Heart left ventricle (tissue), 16 donors: ENCODE data around the gene GATAD2A. TPM values are rescaled to one million over a fixed set of nuclear protein-coding genes. Genes with fewer than 3 reads are reported as not detected.

Experiments
- ATAC-seq, 4 donors: fragments of 200-7000 bp; cut with Tn5 transposase; one replicate each; pipeline ENCODE4 v1.9.1; 2020 to 2022; ENCODE audit warnings: moderate library complexity in 4 of 4, mild to moderate bottlenecking in 3 of 4, moderate number of reproducible peaks in 1 of 4
- DNase-seq, 5 donors: peaks; one replicate each; pipeline ENCODE4 v3.0.0-alpha.2; 2020
- H3K27ac ChIP-seq, 12 donors: fragments of 200-600 bp; sonication (generic) in 4 of 12; one replicate each; pipeline versions ENCODE4 v1.5.0 to v1.8.0; 2016 to 2022; ENCODE audit warnings: mild to moderate bottlenecking in 2 of 12
- H3K27me3 ChIP-seq, 9 donors: fragments of 200-600 bp; sonication (generic) in 2 of 9; one replicate each; pipeline versions ENCODE4 v1.5.1 to v1.8.0; 2016 to 2022; ENCODE audit warnings: mild to moderate bottlenecking in 3 of 9
- H3K36me3 ChIP-seq, 9 donors: fragments of 200-600 bp; sonication (generic) in 2 of 9; one replicate each; pipeline versions ENCODE4 v1.5.0 to v1.8.0; 2018 to 2022; ENCODE audit warnings: mild to moderate bottlenecking in 2 of 9
- H3K4me1 ChIP-seq, 12 donors: fragments of 200-600 bp; sonication (generic) in 4 of 12; one replicate each; pipeline versions ENCODE4 v1.5.0 to v1.8.0; 2016 to 2022; ENCODE audit warnings: mild to moderate bottlenecking in 3 of 12
- H3K4me3 ChIP-seq, 12 donors: fragments of 200-600 bp; sonication (generic) in 4 of 12; one replicate each; pipeline versions ENCODE4 v1.5.0 to v1.8.0; 2017 to 2022; ENCODE audit warnings: mild to moderate bottlenecking in 9 of 12, moderate library complexity in 4 of 12
- H3K9me3 ChIP-seq, 12 donors: fragments of 200-600 bp; sonication (generic) in 4 of 12; one replicate each; pipeline versions ENCODE4 v1.5.0 to v1.8.0; 2016 to 2022; ENCODE audit warnings: mild to moderate bottlenecking in 1 of 12
- CTCF ChIP-seq, 12 donors: fragments of 200-600 bp; sonication (generic) in 4 of 12; IDR thresholded peaks; one replicate each; pipeline versions ENCODE4 v1.5.0 to v1.8.0; 2018 to 2022; ENCODE audit warnings: antibody characterized with exemption in 12 of 12, mild to moderate bottlenecking in 5 of 12
- POLR2A ChIP-seq, 2 donors: fragments of 450-650 bp; IDR thresholded peaks; one replicate each; pipeline ENCODE4 v1.6.1; 2017; ENCODE audit warnings: antibody characterized with exemption in 2 of 2, mild to moderate bottlenecking in 2 of 2, moderate library complexity in 2 of 2
- WGBS, 4 donors: extraction: QIAGEN DNeasy Blood & Tissue Kit in 2 of 4; methylation state at CpG; one replicate each; pipeline versions ENCODE4 v1.1.5 to v1.1.7; 2013 to 2018; 5-methylcytosine and 5-hydroxymethylcytosine counted together
- intact Hi-C, 10 donors: fragments of 100-400 bp; cut with DNase I; formaldehyde crosslinking; loops; one replicate each; pipeline versions ENCODE4 v1.11.1 to v1.14.2; 2022
- polyA plus RNA-seq, 2 donors: library from polyadenylated mRNA; stranded (reverse); fragments of 200-250 nt; gene quantifications; one replicate each; pipeline ENCODE4 v1.2.3, GENCODE V29; 2013
- total RNA-seq, 9 donors: library from RNA; depleted of rRNA in 2 of 9; stranded (reverse); fragments of >200 nt in 2 of 9; fragmentation: NEBNext Ultra II Directional in 3 of 9; extraction: Animal tissue kit (Norgen Biotek cat#: 25700) in 3 of 9; gene quantifications; one replicate each; pipeline versions ENCODE4 v1.1.0 to v1.2.4, GENCODE V29; 2016 to 2023
- donor health status: ischemic (EF 13 %, LVEDD 7.1; RV severe dilation, severe dysfunction).
- donor health status: healthy with polysubstance abuse.
- donor health status: DM: no; HTN: yes; CAD: no.
- donor health status: DM: no; HTN: no; CAD: no.
- donor health status: ischemic (EF 25% LVEDD 6.9; RV normal size, moderate dysfunction).
- donor health status: ischemic (EF 25% LVEDD 5.7; RV mildly dilated, moderate dysfunction).
- donor health status: healthy.
- donor health status: DM: yes; HTN: yes; CAD: no.
- donor health status: ischemic (EF 35%, LVEDD 5.7; RV mildly dilated, moderate dysfunction).
- donor health status: nonischemic (EF 11% LVEDD 7.7; RV severe dilation, severe dysfunction).
- donor health status: DM: yes; HTN: yes; CAD: no.
- donor health status: PGD.
- donor health status: ischemic (EF 29% LVEDD 5.4; RV normal size, mild dysfunction).
- donor health status: nonischemic (EF 23%, LVEDD 6.1; RV moderate dilation, normal function).

Gene GATAD2A
- total and polyA plus RNA-seq, 11 donors = 7.5 to 49.5 (median 30.5) TPM

- H3K9me3 ChIP-seq = no peaks in the 10 kb centered on the region
- 19 to 28% (median 23%) methylated on average over 43 to 48 of the region's 48 CpGs for WGBS, 4 donors
- no peak overlapping the region for H3K27ac ChIP-seq
- DNase-seq (peak; percentile 72 to 93 (median 85)), ATAC-seq (peak; percentile 40 to 73 (median 60))
- TF ChIP-seq POLR2A (IDR thresholded peaks at IDR 0.05) (no peak), CTCF (IDR thresholded peaks at IDR 0.05) (peak; percentile 91 to 97 (median 94))
- H3K4me3 ChIP-seq = peak overlapping the region in 1 of 12 donors; percentile 3
- H3K4me1 ChIP-seq = peaks cover 0 to 16% (median 7%) of the 10 kb centered on the region in 12 donors
- peaks cover 0 to 22% (median 10%) of the 10 kb centered on the region in 9 donors for H3K36me3 ChIP-seq
- intact Hi-C loops = loop anchor here (1.0 to 10.0 kb wide), 11 partner anchors 22 to 743 kb away; partner anchors contain the start of gene GMIP (in 7 of the 10)
- peaks cover 0 to 5% (median 0%) of the 10 kb centered on the region in 9 donors for H3K27me3 ChIP-seq
Observed at GRCh38 chr19:19531951-19532805, 126.7 kb downstream of the GATAD2A start.

- H3K4me3 ChIP-seq = no peak overlapping the region
- DNase-seq = no peak
- H3K9me3 ChIP-seq = no peaks in the 10 kb centered on the region
- intact Hi-C loops = loop anchor here (1.0 to 10.0 kb wide), 11 partner anchors 21 to 742 kb away; partner anchors contain the start of gene GMIP (in 7 of the 10)
- H3K27me3 ChIP-seq = peaks cover 0 to 12% (median under 1%) of the 10 kb centered on the region in 9 donors
- no peak overlapping the region for H3K27ac ChIP-seq
- ATAC-seq = no peak
- H3K36me3 ChIP-seq = peaks cover 0 to 13% (median 3%) of the 10 kb centered on the region in 9 donors
- TF ChIP-seq POLR2A (IDR thresholded peaks at IDR 0.05) (no peak), CTCF (IDR thresholded peaks at IDR 0.05) (no peak)
- 74 to 78% (median 76%) methylated on average over 14 of the region's 14 CpGs for WGBS, 4 donors
- H3K4me1 ChIP-seq = peaks cover 0 to 18% (median 9%) of the 10 kb centered on the region in 12 donors
Observed at GRCh38 chr19:19532806-19533701, 127.6 kb downstream of the GATAD2A start.

- H3K4me1 ChIP-seq = peaks cover 4 to 25% (median 14%) of the 10 kb centered on the region in 12 donors
- no peak overlapping the region for H3K4me3 ChIP-seq
- H3K36me3 ChIP-seq = peaks cover 0 to 9% (median 0%) of the 10 kb centered on the region in 9 donors
- DNase-seq = no peak
- no peak for TF ChIP-seq POLR2A (IDR thresholded peaks at IDR 0.05)
- TF ChIP-seq CTCF (IDR thresholded peaks at IDR 0.05) = no peak
- intact Hi-C loops = loop anchor here (2.0 to 10.0 kb wide), 9 partner anchors 108 to 741 kb away; partner anchors contain the start of gene GMIP (in 8 of the 10)
- no peaks in the 10 kb centered on the region for H3K9me3 ChIP-seq
- H3K27me3 ChIP-seq = peaks cover 0 to 20% (median 8%) of the 10 kb centered on the region in 9 donors
- peak in 1 of 4 donors; percentile 9 for ATAC-seq
- 38 to 62% (median 49%) methylated on average over 6 of the region's 6 CpGs for WGBS, 4 donors
- H3K27ac ChIP-seq = no peak overlapping the region
Observed at GRCh38 chr19:19533841-19534240, 128.4 kb downstream of the GATAD2A start.
